Measurements from ENCODE around the gene SELENOT. TPM values are rescaled to one million over a fixed set of nuclear protein-coding genes. Genes with fewer than 3 reads are reported as not detected.

Gene SELENOT
- total RNA-seq, 1 donor from 2014 or later: 73.6 TPM

Other genes with a start within 250 kb of the SELENOT start
- 38.8 TPM for gene TSC22D2, start 195.0 kb upstream of the SELENOT start, total RNA-seq (ENCODE audit: unreplicated experiment)
- gene SERP1, start 56.8 kb upstream of the SELENOT start, total RNA-seq (ENCODE audit: unreplicated experiment): 89.9 TPM
- 68.8 TPM for gene EIF2A, start 56.5 kb upstream of the SELENOT start, total RNA-seq (ENCODE audit: unreplicated experiment)
- 0.31 TPM for gene ERICH6, start 100.6 kb downstream of the SELENOT start, total RNA-seq (ENCODE audit: unreplicated experiment)
- gene SIAH2, start 159.8 kb downstream of the SELENOT start, total RNA-seq (ENCODE audit: unreplicated experiment): 13.2 TPM

Data from endothelial cell (in vitro differentiated cells).